GM19467 (cell line): ENCODE measurements around the gene RRP15.
"Not testable (repeated sequence)": the region's sequence is repeated elsewhere in the genome, so short reads cannot be mapped to it uniquely, and the experiment has no call there.

Source experiments
- ATAC-seq: cut with Tn5 transposase; IDR thresholded peaks from one replicate; pipeline ENCODE4 v1.9.1; 2021; ENCODE audit warnings: mild to moderate bottlenecking, moderate library complexity; ENCODE audit not compliant: unreplicated experiment

Gene RRP15

GRCh38 chr1:218294546-218294945, 9.5 kb downstream of the RRP15 start:
- ATAC-seq: no peak

DNA sequence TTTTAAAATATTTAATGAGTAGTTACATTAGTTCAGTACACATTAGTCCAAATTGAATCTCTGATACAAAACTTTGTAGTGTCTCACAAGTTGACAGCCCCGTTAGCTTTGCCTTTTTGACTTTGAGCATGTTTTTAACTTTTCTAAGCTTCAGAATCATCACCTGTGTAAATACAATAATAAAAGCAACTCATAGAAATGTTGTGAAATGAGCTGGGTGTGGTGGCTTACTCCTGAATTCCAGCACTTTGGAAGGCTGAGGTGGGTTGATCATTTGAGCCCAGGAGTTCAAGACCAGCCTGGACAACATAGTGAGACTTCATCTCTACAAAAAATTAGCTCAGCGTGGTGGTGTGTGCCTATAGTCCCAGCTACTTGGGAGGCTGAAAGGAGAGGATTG, 11.1 kb downstream of the RRP15 start:
- ATAC-seq: no peak

- ATAC-seq: no peak
Measured at GRCh38 chr1:218297461-218297860, 12.4 kb downstream of the RRP15 start.

GRCh38 chr1:218297867-218298266, 12.8 kb downstream of the RRP15 start:
- no peak for ATAC-seq

GRCh38 chr1:218298398-218298797, 13.3 kb downstream of the RRP15 start:
- ATAC-seq: no peak

DNA sequence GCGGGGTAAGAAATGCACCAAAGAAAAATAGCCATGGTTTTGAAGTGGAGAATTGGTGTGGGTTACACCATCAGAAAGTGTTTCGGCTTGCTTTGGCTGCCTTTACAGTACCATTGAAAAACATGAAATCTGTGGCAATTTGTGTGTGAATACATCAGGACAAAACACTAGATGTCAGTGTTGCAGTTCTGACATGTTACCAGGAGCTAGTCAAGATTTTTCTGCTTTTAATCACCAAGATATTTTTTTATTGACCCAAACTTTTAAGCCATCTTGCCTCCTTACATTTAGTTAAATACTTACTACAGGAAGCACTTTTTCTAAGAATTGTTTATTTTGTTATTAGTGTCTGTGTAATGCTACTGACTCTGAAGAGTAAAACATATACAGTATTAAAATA, 14.3 kb downstream of the RRP15 start:
- ATAC-seq: no peak

DNA sequence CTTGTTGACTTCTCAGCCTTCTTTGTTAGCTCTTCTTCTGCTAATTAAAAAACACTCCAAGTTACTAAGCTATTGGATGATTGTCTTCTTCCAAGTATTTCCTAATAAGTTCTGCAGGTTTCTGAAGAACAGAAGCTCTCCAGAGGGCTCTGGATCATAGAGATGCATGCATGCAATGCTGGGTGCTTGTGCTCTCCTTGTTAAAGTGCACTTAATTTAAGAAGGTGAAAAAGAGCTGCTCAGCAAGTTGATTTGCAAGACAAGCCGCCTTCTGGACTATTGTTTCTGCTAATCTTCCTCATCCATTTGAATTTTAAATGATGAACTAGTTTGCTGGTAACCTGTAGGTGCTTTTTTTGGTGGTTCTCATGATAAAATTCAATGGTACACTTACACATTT, 16.1 kb downstream of the RRP15 start:
- ATAC-seq: no peak

DNA sequence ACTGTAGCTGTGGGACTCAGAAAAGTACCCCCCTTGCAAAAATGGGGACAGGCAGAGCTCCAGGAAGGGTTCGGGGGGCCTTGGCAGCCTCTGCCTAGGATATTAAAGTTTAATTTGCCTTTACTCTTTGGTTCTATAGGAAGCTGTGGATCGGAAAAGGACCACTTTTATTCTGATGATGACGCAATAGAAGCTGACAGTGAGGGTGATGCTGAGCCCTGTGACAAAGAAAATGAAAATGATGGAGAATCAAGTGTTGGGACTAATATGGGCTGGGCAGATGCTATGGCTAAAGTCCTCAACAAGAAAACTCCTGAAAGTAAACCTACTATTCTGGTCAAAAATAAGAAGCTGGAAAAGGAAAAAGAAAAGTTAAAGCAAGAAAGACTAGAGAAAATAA, 17.1 kb downstream of the RRP15 start:
- ATAC-seq: no peak

DNA sequence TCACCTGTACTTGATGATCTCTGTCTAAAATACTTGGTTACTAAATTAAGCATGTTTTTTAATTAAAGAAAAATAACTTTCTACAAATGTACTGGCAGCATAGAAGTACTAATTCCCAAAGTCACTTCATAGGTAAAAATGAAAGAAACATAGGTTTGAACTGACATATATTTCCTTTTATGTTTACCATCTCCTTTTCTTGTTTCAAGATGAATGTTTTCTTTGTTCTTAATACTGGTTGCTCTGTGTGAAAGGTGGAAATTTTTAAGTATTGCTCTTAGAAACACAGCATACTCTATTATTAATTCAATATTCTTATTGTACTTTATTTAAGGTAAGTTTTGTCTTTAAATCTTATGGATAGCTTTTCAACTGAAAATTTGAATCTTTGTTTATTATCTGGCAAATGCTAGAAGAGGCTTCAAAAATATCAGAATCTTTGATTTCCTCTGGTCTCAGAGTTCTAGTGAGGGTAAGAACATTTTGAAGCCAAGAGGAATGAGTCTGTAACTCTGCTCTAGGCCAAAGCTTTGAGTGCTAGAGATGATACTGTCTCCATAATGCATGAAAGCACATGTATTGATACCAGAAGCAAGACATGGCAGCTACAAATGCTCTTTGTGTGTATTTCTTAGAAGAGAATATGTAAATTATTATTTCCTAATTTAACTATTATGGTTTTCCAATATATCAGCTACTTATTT, 18.2 kb downstream of the RRP15 start:
- no peak for ATAC-seq

DNA sequence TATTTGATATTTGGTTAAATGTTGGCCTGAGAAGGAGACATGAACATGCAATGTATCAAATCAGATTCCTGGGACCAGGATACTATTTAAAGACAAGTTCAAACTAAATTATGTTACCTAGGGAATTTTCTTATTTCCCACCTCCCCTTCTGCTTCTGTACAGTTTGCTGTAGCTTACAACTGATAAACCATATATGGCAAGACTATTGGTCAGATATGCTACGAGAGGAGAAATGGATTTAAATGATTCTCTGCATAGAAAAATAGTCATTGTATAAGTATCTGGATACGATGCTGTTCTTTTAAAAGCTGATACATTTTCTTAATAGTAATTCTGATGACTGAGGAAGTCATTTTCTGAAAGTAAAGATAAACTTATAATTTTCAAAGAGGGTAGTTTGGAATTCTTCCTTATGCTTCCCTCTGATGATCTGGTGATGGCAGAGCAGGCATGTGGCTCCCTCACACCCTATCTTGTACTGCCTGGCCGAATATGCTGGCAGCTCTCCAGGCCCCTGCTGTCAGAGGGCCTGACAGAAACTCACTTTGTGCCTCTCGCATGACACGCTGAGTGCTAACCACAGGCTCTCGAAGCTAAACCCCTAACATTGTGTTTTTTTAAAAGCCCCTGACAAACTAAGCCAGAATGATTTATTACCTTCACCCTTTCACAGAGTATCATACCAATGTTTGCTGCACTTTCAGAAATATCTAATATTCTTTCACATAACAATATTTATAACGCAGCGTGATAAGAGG, 19.4 kb downstream of the RRP15 start:
- no peak for ATAC-seq

DNA sequence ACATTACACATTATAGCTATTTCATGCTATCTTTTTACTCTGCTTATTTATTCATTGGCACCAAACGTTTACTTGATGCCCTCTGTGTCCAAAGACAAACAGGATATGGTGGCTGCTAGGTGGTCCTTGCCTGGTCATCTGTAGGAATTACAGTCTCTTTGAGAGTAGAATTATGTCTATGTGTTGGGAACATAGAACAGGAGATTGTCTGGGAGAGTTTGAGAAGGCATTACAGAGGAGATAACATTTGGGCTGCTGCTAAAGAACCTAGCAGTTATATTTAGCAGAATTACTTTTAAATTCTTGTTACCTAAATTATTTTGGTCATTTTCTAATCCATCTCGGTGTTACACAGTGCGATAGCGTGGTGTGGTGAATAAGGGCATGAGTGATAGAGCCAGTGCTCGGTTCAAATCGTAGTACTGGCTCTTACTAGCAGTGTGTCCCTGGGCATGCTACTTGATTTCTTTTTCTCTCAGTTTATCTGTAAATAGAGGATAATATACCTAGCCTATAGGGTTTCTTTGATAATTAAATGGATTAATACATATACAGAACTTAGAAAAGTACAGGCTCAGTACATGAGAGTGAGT, 20.5 kb downstream of the RRP15 start:
- no peak for ATAC-seq

DNA sequence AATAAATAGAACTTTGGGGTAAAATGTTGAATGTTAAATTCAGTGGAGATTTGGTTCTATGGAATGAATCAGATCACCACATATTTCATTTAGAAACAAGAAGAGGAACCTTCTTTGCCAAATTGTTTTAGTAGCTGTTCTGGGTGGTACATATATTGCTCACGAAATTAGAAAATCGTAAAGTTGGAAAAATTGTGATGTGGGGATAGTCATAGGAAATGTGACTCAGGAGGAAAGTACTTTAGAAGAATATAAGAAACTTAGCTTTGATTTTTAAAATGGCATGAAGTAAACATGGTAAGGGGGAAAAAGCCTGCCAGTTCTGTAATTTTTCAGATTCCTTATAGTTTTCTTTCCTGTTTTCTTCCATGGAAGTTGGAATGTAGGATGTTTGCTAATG, 27.4 kb downstream of the RRP15 start:
- no peak for ATAC-seq

DNA sequence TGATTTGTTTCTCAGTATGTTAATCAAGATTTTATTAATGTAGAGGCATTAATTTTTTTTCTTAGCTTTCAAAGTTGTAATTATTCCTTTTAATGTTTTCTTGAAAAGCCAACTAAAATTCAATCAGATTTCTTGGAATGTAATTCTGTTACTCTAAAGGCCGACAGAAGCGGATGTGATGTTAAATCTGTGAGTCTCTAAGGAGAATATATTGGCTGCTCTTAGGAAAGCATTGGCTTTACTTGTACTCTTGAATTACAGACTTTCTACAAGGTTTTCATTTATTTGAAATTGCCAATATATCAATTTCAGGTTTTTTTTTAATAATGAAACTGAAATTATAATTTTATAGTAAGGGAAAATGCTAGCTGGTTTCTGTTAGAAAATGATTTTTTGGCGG, 29.2 kb downstream of the RRP15 start:
- ATAC-seq: no peak

- ATAC-seq: no peak
Measured at GRCh38 chr1:218315638-218316037, 30.5 kb downstream of the RRP15 start.

- ATAC-seq: no peak
Measured at GRCh38 chr1:218317061-218317460, 32.0 kb downstream of the RRP15 start.

GRCh38 chr1:218320182-218320581, 35.1 kb downstream of the RRP15 start:
- ATAC-seq: not testable (repeated sequence)

DNA sequence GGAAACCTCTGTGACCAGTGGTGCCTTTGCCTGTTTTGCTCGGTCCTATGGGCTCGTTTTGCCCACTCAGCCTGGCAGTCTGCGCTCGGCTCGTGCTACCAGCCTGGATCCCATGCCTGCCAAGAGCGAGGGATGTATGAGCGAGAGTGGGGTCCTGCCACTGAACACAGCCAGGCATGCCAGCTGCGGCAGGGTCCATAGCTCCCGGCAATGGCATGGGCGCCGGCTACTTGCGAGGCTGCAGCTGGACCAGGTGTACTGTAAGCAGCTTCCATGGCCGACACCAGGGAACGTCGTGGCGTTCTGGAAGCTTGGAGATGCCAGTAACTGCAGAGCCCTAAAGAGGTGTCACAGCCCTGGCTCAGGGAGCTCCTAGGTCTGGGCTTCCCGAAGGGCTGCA, 37.7 kb downstream of the RRP15 start:
- ATAC-seq: no peak

- no peak for ATAC-seq
Measured at GRCh38 chr1:218323568-218324225, 38.6 kb downstream of the RRP15 start.

GRCh38 chr1:218324226-218324580, 39.1 kb downstream of the RRP15 start:
- ATAC-seq: no peak

GRCh38 chr1:218328769-218329168, 43.7 kb downstream of the RRP15 start:
- no peak for ATAC-seq

- ATAC-seq: no peak
Measured at GRCh38 chr1:218330043-218330623, 45.0 kb downstream of the RRP15 start.
